ENCODE data around the gene PCSK1.

DNA sequence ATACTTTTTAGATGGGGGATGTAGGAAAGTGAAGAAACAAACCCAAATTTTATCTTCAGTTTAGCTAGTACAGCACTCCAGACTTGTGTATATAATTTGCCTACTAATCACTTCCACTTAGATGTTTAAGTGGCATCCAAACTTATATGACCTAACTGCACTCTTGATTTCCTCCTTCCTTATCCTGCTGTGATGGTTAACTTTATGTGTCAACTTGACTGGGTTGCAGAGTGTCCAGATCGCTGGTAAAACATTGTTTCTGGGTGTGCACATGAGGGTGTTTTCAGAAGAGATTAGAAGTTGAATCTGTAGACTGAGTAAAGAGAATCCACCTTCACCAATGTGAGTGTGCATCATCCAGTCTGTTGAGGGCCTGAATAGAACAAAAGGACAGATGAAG lies 79.8 kb downstream of the PCSK1 start:
- TF ChIP-seq POLR2AphosphoS5 (IDR thresholded peaks at IDR 0.05; ENCODE audit: low read depth, low read length), result no peak
- no peak for TF ChIP-seq CTCF (IDR thresholded peaks at IDR 0.05)

Measured in Panc1 (cell line).